Measurements from ENCODE around the gene SYTL3.

DNA sequence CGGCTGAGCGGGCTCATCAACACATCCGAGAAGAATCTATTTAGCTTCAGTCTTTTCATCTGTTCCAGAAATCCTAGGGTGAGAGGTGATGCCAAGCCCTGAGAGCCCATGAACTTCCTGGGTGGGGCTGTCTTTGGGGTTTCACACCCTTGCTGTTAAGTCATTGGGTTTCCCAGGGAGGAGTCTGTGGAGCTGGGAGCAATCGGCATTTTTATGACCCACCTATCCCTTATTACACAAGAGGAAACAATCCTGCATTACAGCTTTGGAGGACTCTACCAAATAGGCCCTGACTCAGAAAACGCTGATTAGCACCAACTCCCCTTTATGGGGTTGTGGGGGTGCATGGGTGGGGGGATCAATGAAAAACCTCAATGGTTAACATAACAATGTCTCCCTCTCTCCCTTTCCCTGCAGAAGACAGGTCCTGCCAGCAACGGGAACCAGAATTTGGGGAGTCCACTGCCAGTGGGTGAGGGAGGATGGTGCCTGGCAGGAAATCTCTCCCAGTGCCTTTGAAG is 123.1 kb downstream of the SYTL3 start:
- TF ChIP-seq, protein P1, sequence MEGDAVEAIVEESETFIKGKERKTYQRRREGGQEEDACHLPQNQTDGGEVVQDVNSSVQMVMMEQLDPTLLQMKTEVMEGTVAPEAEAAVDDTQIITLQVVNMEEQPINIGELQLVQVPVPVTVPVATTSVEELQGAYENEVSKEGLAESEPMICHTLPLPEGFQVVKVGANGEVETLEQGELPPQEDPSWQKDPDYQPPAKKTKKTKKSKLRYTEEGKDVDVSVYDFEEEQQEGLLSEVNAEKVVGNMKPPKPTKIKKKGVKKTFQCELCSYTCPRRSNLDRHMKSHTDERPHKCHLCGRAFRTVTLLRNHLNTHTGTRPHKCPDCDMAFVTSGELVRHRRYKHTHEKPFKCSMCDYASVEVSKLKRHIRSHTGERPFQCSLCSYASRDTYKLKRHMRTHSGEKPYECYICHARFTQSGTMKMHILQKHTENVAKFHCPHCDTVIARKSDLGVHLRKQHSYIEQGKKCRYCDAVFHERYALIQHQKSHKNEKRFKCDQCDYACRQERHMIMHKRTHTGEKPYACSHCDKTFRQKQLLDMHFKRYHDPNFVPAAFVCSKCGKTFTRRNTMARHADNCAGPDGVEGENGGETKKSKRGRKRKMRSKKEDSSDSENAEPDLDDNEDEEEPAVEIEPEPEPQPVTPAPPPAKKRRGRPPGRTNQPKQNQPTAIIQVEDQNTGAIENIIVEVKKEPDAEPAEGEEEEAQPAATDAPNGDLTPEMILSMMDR (conservative IDR thresholded peaks at IDR 0.05; ENCODE audit: low read depth in 2 of 2) = no peak
- TF ChIP-seq STAT1 (IDR thresholded peaks at IDR 0.05; ENCODE audit: unreplicated experiment) (no peak), POLR2AphosphoS5 (IDR thresholded peaks at IDR 0.05; ENCODE audit: low read depth) (no peak), REST (IDR thresholded peaks at IDR 0.05; ENCODE audit: unreplicated experiment) (no peak), CREB1 (CRISPR knock-in tag; IDR thresholded peaks at IDR 0.05; ENCODE audit: low read depth) (no peak), EZH2 (IDR thresholded peaks at IDR 0.05; ENCODE audit: low read depth, unreplicated experiment) (no peak)
